Left colon (tissue), 2 donors: ENCODE data around the gene CALU. TPM values are rescaled to one million over a fixed set of nuclear protein-coding genes. Genes with fewer than 3 reads are reported as not detected.

ENCODE experiments used
- ATAC-seq: fragments of 200-7000 bp; cut with Tn5 transposase; one replicate; pipeline ENCODE4 v1.9.1; 2020; ENCODE audit warnings: mild to moderate bottlenecking, moderate library complexity
- DNase-seq, 2 donors: peaks; one replicate each; pipeline ENCODE4 v3.0.0-alpha.2; 2020
- intact Hi-C, 2 donors: fragments of 100-400 bp; cut with DNase I in 1 of 2; cut with micrococcal nuclease in 1 of 2; formaldehyde crosslinking; loops; one replicate each; pipeline versions ENCODE4 v1.11.2 to v1.14.0; 2022; cut with DNase I, micrococcal nuclease
- long read RNA-seq: library from polyadenylated mRNA; unstranded; transcript quantifications from one replicate; pipeline ENCODE4 v2.0.0, GENCODE V29; 2021
- total RNA-seq, 2 donors: library from RNA; stranded (reverse); fragmentation: NEBNext Ultra II Directional; extraction: Animal tissue kit (Norgen Biotek cat#: 25700); gene quantifications; one replicate each; pipeline ENCODE4 v1.2.1, GENCODE V29; 2021
- donor health status: DM: no; HTN: no; CAD: no.
- donor health status: DM: yes; HTN: yes; CAD: no.

CALU gene
- 10 to 100 TPM; 36.3 to 42.6 TPM for total RNA-seq
- long read RNA-seq, full-length matches to known transcripts: 120 of 133 reads
- long read RNA-seq, partial matches to known transcripts: 4 of 133 reads
- long read RNA-seq, other reads (novel, unspliced or antisense): 9 of 133 reads

DNA sequence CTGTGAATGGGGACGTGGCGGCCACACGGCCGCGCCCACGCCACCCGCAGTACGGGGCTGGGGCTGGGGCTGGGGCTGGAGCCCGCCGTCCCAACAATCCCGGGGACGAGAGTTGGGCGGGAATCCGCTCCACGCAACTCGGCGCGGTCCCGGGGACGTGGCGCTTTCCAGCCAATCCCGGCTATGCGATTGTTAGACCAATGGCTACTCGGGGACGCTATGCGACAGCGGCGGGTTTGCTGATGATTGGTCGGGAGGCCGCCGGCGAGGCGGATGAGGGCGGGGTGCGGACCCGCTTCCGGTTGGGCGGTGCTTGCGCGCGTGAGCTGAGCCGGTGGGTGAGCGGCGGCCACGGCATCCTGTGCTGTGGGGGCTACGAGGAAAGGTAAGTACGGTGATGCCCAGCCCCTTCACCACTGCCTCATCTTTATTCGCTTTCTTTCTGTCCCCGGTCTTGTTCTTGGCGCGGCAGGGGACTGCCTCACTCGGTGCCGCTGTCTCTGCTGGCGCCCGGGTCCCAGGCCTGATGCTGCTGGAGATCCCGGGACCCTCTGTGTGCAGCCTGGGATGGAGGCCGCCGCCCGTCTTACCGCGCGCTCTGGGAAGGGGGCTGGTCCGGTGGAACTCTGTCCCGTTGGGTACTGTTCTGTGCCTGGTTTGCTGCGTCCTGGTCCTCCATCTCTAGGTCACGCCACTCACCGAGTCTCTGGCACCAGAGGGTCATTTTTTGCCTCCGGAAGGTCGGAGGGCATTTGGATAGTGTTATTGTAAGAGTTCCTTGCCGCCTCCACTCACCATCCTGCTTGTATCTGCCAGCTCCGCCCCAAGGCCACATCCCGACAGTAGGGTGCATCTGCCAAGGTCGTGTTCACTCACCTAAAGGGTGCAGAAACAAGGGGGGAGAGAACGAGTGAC lies at the start of gene CALU:
Gene CALU (plus strand): TSS at position 312 of the 915 bp plus-strand sequence. CDS start 9,225 bp downstream, outside the sequence.
- DNase-seq (peak; percentile 97 to 98), ATAC-seq (peak; percentile 98)
- intact Hi-C loops: no loop called here

DNA sequence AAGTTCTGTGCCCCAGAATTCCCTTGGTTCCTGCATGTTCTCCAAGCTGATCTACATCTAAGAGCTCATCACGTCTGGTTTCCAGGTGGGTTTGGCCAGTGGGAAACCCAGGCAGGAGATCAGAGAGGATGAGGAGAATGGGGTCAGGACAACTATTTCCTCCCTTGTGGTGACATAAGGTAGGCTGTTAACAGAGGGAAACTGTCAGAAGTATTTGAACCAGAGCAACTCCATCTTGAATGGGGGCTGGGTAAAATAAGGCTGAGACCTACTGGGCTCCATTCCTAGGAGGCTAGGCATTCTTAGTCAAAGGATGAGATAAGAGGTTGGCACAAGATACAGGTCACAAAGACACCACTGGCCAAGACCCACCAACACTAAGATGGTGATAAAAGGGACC lies 47.9 kb upstream of the CALU start:
- ATAC-seq: no peak
- DNase-seq: no peak
- intact Hi-C loops: no loop called here

DNA sequence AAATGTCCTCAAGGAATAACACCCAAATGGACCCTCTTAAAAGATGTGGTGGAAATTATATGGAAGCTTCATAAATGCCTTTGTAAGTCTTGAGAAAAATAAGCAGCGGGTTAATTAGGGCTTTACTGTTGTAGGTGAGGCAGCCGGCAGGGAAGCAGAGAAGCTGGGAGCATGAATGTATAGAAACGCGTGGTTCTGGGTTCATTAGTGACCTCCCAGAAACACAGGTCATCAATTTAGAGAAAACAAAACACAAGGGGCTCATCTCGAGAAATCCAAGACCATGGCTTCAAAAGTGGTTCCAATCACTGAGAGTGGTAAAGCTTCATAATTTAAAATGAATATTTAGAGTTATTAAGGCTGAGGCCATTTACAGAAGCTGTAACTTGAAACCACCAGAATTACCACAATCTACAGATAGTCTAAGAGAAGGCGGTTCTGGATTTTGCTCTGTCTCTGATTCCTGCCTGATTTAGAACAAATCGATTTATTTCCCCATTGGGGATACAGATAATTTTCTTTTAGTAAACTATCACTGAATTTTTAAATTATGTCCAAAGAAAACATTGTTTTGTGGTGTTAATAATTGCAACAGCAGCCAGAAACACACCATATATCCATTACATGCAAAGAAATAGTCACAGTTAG lies 46.4 kb upstream of the CALU start:
- no peak for DNase-seq
- intact Hi-C loops: no loop called here
- no peak for ATAC-seq

DNA sequence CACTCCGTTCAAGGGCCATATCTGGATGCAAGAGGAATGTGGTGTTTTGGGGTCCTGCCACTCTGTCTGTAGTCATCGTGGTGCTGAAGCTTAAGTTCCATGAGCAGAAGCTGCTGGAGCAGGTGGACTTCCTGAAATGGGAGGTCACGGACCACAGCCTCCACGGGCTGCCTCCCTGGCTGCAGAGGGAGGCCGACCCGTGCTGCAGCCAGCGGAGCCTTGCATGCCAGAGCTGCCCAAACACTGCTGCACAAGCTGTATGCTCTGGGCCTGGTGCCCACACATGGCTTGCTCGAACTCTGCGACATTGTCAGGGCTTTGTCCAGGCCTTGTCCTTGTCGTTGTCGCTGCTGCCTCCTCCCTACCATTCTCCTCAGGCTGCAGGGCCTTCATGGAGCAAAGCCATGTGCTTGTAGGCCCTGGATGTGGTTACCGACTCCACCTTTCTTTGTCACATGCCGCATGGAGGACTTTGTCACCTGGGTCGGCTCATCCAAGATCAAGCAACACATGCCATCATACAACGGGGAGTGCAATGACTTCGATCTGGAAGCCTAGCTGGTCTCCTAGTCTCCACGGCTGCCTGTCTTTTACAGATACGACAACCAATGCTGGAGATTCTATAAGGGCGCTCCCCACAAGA lies 45.7 kb upstream of the CALU start:
- intact Hi-C loops: no loop called here
- DNase-seq (no peak), ATAC-seq (no peak)

DNA sequence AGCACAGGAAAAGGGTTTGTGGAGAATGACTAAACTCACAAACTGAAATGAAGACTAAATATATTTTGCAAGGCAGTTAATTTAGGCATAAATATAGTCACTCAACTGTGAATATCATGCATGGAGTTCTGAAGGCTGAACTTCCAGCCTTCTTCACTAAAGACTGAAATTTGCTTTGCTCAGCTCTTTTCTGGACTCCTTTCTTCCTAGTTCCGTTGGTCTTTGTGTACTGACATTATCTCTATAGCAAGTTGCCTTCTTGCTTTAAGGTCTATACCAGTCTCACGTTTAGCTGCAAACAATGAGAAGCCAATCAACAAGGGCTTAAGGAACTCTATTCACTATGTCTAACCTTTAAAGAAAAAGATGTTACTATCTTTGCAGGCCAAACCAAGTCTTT lies 44.4 kb upstream of the CALU start:
- DNase-seq (no peak), ATAC-seq (no peak)
- intact Hi-C loops: no loop called here

DNA sequence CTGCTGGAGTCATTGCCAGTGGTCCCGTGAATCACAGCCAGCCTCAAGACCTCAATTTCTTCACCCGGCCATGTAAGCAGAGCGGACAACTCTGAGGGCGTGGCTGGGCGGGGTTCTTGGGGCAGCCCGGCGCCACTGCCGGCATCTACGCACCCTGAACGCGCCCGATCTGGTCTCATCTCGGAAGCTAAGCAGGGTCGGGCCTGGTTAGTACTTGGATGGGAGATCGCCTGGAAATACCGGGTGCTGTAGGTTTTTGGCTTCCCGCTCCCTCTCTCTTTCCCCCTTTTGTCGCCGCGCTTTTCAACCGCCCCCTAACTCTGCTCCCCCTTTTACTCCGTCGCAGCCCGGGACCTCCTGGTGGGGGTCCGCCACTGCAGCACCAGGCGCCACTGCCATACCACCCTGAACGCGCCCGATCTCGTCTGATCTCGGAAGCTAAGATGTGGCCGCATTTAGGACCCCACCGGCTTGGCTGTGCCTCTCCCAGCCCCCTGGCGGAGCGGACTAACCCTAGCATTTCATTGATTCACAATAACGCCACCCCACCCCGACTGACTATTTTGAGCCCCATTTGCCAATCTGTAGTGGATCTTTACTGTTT lies 41.8 kb upstream of the CALU start:
- peak; percentile 66 for ATAC-seq
- DNase-seq: peak in 1 of 2 donors; percentile 56
- intact Hi-C loops: no loop called here

DNA sequence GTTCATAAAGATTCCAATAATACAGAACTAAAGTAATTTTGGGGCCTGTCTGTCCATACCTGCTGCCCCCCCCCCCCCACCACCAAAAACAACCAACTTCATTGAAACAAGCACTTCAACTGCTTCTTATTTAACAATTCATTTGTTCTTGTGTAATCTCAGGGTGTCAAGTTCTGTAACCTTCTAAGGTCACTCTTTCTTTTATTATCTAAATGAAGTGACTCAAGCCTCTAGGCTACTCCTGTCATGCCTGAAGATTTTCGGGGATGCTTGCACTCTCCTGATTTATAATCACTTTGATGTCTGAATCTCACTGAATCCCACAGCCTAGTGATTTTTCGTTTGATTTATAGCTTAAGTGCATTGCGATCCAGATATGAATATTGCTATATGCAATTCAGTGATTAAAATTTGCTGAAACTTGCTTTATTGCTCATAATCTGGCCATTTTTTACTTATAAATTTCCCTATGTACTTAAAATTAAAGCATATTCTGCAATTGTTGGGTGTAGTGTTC lies 39.9 kb upstream of the CALU start:
- intact Hi-C loops: no loop called here
- no peak for DNase-seq
- ATAC-seq: no peak

DNA sequence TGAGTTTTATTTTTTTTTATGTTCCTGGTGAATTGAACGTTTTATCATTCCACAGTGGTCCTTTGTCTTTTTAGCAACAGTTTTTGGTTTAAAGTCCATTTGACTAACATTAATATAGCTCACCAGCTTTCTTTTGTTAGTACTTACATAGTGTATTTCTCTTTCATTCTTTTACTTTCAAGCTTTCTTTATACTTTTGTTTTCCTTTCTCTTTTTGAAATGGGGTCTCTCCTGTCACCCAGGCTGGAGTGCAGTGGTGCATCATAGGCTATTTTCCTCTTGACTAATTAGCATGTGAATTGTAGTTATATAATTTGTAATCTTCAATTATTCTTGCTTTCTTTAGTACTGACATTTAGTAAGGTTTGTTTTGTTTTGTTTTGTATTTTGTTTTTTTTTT lies 39.3 kb upstream of the CALU start:
- intact Hi-C loops: no loop called here
- ATAC-seq (no peak), DNase-seq (no peak)

DNA sequence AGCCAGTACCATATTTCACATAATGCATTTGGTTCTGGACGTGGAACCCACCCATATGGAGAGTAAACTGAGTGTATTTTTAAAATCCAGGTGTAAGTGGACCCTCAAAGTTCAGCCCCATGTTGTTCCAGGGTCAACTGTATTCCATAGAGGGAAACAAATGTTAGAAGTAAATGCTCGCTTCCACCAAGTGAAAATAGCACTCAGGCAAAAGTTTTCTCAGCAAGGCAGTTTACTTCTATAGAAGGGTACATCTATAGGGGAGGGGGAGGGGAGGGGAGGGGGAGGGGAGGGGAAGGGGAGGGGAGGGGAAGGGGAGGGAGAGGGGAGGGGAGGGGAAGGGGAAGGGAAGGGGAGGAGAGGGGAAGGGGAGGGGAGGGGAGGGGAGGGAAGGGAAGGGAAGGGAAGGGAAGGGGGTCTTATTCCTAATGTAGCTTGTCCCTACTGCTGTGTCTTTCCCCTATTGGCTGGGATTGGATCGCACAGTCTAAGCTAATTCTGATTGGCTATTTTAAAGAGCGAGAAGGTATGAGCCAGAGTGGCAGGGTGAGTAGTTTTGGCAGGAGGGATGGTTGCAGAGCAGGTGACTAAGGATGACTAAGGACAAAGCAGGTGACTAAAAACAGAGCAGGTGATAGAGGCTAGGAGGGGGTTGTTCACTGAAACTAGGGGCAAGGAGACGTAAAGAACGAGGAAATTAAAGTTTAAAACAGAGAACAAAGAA lies 37.9 kb upstream of the CALU start:
- DNase-seq (no peak), ATAC-seq (no peak)

DNA sequence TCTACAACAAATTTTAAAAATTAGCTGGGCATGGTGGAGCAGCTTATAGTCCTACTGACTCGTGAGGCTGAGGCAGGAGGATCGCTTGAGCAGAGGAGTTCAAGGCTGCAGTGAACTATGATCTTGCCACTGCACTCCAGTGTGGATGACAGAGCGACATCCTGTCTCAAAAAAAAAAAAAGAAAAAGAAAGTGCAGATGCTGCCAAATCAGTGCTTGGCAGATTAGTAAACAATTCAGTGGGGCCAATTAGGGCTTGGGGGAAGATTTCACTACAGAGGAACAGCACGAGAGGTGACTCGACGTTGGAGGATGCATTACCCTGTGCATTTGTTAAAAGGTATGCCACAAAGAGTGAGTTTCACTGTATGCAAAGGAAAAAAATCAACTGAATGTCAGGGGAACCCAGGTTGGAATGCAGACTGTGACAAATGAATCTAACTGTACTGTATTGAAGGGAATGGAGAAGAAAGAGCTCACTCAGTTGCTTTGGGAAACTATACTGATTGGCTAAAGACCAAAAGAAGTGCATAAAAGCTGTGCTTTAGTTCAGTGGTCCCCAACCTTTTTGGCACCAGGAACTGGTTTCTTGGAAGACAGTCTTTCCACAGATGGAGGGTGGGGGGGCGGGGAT lies 35.4 kb upstream of the CALU start:
- intact Hi-C loops: no loop called here
- ATAC-seq: no peak

More for the DNA sequence above, 37.9 kb upstream of the CALU start:
- intact Hi-C loops: no loop called here

DNA sequence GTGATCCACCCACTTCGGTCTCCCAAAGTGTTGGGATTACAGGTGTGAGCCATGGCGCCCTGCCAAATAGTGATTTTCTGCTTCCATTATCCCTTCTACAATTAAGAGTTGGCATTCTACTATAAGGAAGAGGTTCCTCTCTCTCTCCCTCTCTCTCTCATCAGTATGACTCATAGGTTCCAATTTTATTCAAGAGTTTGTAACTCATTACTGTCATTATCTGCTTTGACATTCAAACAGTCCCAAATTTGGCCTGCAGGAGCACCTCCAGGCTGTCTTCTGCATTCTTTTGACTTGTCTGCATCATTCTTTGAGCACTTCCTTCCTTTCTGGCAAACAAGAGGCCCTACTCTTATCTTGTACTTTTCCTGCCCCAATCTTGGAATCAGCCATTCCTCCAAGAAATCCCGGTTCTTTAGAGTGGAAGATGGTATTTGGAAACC lies 33.2 kb upstream of the CALU start:
- intact Hi-C loops: no loop called here
- ATAC-seq: no peak
- DNase-seq: no peak

More for the DNA sequence above, 35.4 kb upstream of the CALU start:
- no peak for DNase-seq

DNA sequence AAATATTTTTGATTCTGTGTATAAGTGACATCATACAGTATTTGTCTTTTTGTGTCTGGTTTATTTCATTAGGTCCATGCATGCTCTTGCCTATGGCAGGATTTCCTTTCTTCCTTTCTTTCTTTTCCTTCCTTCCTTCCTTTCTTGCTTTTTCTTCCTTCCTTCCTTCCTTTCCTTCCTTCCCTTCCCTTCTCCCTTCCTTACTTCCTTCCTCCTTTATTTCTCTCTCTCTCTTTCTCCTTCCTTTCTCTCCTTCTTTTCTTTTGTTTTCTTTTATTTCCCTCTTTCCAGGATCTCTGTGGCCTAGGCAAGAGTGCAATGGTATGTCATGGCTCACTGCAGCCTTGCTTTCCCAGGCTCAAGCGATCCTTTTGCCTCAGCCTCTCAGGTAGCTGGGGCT lies 31.4 kb upstream of the CALU start:
- no peak for ATAC-seq
- DNase-seq: no peak
- intact Hi-C loops: no loop called here

DNA sequence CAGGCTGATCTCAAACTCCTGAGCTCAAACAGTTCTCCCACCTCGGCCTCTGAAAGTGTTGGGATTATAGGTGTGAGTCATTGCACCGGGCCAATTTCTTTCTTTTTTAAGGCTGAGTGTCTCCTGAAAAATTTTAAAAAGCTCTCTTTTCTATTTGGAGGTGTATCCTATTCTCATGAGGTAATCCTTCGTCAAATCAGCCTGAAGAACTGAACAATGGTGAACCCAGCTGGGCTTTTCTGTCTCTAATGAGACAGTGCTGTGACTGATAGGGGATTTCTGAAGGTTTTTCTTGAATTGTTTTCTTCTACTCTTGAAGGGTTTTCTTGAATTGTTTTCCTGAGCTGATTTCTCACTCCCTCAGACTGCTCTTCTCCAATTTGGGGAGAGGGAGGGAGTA lies 30.9 kb upstream of the CALU start:
- DNase-seq (no peak), ATAC-seq (no peak)
- intact Hi-C loops: no loop called here

DNA sequence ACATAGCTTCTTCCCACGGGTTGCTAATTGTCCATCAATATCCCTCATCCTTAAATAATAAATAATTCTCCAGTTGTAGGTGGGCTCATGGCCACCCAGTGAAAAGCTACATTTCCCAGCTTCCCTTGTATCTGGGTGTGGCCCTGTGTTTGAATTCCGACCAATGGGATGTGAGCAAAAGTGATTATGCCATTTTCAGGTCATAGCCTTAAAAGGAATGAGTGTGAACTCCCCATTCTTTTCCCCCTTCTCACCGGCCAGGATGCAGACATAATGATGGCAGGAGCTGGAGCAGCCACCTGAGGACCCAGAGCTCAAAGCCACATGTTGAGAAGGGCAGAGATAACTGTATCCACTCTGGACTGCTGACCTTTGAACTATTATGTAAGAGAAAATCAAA lies 30.3 kb upstream of the CALU start:
- no peak for DNase-seq
- intact Hi-C loops: no loop called here
- ATAC-seq: no peak

DNA sequence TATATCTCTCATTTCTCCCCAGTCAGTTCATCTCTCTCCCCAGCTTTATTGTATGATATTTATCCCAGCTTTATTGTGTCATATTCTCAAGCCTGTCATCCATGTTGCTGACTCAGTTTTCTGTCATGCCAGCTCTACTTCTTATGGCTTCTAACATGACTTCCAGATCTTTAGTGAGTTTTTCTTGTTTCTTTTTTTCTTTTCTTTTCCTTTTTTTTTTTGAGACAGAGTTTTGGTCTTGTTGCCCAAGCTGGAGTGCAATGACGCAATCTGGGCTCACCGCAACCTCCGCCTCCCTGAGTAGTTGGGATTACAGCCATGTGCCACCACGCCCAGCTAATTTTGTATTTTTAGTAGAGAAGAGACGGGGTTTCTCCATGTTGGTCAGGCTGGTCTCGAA lies 28.7 kb upstream of the CALU start:
- intact Hi-C loops: no loop called here
- ATAC-seq (no peak), DNase-seq (no peak)

DNA sequence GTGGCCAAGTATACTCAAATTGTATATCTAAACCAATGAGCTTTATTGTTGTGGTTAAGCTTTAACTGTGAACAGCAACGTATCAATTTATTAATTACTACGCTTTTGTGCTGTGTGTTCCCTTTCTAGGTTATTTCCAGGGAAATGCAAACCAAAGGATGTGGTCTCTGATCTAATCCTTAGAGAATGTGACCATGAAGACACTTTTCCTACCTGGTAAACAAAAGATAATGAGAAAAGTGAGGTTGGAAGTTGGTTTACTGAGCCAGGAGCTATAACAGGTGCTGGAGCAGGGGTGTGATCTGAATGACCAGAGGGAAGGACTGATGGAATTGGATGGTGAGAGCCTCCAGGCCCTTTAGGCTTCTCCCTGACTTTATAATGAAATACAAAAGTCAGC lies 25.4 kb upstream of the CALU start:
- intact Hi-C loops: no loop called here
- no peak for DNase-seq

DNA sequence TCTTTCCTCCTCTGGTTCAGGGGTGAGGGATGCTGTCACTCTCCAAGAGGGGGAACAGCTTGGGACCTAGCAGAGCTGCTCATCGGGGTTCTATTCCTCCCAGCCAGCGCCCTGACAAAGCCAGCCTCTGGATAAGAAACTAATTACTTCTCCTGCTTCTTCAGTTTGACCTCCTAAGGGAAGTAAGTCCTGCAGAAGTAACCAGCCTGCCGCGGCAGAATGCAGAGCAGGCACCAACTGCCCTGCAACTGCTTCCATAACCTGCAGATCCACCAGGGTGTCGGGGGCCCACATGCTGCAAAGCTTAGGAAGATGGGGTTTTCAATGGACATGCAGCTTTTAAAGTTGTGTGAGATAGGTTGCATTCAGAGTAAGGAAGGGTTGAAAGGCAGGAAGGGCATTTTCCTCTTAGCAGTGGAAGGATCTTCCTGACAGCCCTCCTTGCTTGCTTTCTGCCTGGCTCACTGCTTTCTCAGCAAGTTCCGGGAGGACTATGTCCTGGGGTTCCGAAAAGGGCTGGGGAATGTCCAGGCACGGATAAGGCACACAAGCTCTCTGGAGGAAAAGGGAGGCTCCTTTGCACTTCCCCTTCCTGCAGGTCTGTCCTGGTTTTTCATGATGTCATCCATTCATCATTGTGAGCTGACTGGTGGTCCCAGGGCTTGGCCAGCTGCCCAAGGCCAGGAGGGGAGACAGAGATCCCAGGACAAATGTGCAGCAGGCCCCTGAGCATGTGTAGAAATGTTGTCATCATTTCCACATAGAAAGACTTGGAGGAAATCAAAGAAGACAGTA lies 24.3 kb upstream of the CALU start:
- intact Hi-C loops: no loop called here
- DNase-seq: no peak
- no peak for ATAC-seq

More for the DNA sequence above, 25.4 kb upstream of the CALU start:
- no peak for ATAC-seq
